HG03520 (cell line): ENCODE measurements around the gene ZCCHC4.
"Not testable (repeated sequence)": the region's sequence is repeated elsewhere in the genome, so short reads cannot be mapped to it uniquely, and the experiment has no call there.

Experiments used
- ATAC-seq: cut with Tn5 transposase; IDR thresholded peaks from one replicate; pipeline ENCODE4 v1.9.1; 2021; ENCODE audit warnings: mild to moderate bottlenecking, moderate library complexity; ENCODE audit not compliant: unreplicated experiment

The ZCCHC4 gene

DNA sequence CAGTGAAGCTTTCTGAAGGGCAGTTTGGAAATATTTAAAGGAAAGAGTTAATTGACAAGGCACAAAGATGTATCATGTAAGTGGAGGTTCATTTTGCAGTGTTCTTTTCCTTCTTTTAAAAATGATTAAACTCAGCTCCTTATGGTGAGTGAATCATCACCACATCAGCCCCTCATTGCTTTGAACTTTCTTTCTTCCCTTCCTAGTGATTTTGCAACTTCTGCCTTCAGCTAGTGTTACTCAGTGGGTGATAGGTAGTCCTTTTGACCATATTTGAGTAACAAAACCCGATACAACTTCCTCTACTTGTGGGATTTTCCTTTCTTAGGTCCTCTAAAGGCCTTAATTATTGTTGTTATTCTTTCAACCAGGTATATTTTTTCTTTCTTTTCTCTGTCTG is 8.2 kb downstream of the ZCCHC4 start:
- no peak for ATAC-seq

DNA sequence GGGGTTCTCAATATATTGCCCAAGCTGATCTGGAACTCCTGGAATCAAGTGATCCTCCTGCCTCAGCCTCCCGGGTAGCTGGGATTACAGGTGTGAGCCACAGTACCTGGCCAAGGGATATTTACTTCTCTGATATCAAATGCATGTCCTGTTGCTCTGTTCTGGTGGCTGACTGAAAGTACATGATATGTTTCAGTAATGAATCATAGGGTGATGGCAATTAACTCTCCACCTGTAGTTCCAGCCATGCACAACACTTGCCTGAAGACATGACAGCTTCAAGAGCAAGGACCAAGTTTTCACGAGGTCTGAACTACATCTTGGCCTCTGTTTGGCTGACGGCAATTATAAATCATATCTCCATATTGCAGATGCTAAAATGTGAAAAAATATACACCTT is 9.1 kb downstream of the ZCCHC4 start:
- no peak for ATAC-seq

DNA sequence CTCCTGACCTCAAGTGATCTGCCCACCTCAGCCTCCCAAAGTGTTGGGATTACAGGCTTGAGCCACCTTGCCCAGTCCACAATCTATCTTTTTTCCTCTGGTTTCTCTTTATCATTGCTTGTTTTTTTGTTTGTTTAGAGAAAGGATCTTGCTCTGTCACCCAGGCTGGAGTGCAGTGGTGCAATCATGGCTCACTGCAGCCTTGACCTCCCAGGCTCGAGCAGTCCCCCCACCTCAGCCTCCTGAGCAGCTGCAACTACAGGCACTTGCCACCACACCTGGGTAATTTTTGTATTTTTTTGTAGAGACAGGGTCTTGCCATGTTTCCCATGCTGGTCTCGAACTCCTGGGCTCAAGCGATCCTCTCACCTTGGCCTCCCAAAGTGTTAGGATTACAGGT is 15.9 kb downstream of the ZCCHC4 start:
- ATAC-seq = not testable (repeated sequence)

DNA sequence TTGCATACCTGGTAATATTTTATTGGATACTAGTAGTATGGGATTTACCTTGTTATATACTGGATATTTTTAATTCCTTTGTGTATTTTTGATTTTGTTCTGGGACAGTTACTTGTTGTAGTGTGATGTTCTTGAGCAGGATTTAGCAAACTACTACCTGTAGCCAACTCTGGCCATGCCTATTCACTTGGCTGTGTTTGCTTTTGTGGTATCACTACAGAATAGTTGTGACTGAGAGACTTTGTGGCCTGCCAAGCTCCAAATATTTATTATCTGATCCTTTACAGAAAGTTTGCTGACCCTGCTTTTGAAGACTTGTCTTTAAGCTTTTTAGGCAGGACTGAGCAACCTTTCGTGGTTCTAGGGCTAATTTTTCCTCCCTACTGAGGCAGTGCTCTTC is 17.8 kb downstream of the ZCCHC4 start:
- ATAC-seq = no peak

DNA sequence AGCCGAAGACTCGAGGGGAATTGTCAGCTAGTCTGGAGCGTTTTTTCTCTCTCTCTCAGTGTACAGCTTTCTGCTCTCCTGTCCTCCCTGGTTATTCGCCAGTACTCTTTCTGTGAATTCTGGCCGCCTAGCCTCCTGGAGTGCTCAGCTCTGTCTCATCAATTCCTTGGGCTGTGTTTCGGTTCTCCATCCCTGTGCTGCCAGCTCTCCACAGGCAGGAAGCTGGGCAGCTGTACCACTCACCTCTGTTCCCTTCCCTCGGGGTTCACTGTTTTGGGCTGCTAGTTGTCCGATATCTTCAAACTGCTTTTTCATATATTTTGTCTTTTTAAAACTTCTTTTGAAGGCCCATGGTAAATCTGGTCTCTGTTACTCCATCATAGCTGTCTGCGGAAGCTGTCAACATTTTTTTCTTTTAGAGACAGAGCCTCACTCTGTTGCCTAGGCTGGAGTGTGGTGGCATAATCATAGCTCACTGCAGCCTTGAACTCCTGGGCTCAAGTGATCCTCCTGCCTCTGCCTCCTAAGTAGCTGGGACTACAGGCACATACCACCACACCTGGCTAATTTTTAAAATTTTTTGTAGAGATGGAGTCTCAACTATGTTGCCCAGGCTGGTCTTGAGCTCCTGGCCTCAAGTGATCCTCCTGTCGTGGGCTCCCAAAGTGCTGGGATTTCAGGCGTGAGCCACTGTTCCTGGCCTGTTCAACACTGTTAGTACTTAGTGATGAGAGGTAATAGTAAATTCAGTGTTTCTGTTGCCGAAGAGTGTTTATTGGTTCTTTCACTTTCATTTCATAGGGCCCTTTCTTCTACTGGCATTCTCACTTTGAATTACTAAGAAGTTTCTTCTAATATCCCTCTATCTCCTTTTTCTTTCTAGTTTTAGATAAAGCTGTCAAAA is 18.6 kb downstream of the ZCCHC4 start:
- ATAC-seq = peak; percentile 77

DNA sequence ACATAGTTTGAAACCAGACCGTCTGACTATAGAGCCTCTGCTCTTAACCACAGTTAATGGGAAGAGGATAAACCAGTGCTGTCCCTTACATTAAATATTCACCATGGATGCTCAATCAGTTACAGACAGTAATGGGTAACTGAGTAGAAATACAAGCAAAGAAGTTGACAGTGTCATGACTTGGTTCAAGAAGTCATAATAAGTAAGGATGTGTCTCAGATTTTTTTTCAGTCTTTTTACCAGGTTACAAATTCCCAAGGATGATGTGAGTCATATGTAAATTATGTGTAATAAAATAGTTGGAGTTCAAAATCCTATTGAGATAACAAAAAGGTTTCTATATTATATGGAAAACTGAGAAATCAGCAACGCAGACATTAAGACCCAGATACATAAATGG is 31.1 kb downstream of the ZCCHC4 start:
- ATAC-seq = no peak

DNA sequence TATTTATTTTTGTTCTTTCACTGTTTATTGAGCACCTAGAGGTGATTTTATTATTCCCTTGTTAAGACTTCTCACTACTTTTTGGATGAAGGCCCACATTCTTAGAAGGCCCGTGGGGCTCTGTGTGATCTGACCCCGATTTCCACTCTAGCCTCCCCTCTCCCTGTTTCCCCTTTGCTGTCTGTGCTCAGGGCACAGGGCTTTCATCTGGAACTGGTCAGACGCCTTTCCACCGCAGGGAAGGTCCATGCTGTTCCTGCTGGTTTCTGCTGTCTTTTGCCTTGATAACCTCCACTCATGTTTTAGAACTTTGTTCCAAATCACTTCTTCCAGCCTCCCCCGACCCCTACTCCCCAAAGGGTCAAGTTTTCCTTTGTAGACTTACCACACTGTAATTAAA is 33.2 kb downstream of the ZCCHC4 start:
- ATAC-seq = no peak

DNA sequence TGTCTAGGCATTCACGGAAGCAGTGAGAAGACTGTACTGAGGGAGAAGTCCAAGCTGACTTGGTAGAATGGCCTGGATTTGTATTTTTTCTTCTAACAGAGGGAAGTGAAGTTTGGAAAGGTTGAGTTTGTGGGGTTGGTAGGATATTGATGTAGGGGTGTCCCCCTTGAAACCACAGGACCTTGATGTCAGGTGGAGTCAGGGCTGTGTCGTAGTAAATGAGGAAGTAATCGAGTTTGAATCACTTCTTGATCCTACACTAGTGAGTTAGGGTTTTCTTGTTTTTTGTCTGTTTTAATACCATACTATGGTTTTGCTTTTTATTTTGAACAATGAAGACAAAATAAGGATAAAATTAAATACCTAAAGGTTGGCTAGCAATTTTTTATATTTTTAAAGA is 34.3 kb downstream of the ZCCHC4 start:
- ATAC-seq = no peak

DNA sequence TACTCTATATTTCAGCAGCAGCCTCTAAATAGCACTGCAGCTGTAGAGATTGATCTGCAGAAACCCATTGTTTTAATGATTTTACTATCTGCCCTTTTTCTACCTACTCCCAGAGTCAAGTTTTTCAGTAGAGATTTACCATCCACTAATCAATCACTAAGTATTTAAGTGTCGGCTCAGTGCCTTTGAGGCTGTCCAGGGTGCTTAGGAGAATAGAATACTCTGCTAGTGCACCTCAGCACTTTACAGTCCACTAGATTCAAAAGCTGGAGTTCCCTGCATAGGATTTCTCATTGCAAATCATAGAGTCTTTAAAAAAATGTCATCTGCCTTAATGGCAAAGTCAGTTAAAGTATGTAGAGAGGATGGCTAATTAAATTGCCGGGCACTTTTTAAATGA is 34.9 kb downstream of the ZCCHC4 start:
- no peak for ATAC-seq

DNA sequence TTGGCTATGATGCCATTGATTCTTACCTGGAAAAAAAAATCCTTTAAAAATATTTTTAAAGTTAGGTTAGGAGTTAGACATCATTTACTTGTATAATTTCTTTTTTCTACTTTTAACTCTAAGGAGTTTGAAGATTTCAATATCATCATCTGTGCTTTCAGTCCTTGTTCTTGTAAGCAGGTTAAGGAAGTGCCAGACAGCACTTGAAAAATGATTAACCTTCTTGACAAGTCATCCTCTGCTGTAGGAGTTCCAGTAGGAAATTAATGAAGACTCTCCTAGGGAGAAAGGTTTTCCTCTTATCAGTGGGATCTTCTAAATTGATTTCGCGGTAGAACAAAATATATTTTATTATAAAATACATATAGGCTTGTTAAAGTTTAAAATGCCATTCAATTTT is 35.4 kb downstream of the ZCCHC4 start:
- no peak for ATAC-seq

DNA sequence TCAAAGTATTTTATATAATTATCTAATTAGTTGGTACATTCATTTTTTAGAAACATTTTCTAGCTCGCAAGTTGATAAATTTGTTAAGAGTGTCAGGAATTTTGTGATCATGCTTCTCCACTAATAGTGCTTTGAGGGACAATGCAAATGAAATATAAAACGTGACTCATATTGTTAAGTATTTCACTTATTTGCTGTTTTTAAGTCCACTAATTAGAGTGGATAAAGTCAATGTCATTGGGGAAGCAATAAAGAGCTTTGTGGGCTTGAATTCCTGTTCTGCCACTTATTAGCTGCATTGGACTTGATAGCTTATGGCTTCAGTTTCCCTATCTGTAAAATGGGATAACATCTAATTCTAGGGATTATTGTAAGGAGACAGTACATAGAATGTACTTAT is 38.0 kb downstream of the ZCCHC4 start:
- ATAC-seq = no peak

DNA sequence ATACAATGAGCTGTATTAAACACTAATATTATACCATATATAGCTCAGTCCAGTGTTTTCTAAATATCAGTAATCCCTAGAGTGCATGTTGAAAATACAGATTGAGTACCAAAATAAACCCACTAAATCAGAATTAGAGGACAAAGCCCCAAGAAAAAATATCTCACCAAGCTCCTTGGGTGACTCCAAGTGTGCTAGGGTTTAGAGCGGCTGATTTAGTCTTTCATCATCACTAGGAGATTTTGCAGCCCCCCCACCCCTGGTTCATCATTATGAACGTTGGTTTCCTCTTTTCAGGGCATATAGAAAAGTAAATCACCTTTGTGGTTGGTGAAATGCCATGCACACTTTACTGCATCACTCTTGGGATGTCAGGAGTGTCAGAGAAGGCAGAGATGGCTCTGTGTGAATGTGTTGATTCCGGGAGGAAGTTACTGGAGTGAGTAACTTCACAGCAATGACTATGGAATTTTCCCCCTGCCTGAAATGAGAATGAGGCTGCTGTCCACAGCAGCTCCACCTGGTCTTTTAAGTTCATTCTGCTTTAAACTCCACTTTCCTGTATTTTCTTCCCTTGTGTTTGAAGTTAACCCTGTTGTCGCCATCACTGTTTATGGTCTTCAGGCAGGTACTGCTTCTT is 39.3 kb downstream of the ZCCHC4 start:
- ATAC-seq = no peak

DNA sequence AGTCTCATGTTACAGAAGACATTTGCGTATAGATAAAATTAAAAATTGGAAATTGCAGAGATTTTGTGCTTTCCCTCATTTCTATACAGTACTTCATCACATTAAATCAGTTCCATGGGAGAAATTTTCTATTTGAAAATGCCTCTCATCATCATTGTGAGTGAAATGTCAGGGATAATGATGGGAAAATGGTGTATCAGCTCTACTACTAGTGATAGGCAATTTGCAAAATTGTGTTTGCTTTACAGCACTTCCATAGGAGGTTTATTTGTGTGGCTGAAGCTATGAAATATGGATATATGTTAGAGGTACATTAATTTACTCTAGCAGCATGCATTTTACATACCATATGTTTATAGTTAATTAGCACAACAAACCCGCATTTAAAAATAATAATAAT is 43.5 kb downstream of the ZCCHC4 start:
- no peak for ATAC-seq

DNA sequence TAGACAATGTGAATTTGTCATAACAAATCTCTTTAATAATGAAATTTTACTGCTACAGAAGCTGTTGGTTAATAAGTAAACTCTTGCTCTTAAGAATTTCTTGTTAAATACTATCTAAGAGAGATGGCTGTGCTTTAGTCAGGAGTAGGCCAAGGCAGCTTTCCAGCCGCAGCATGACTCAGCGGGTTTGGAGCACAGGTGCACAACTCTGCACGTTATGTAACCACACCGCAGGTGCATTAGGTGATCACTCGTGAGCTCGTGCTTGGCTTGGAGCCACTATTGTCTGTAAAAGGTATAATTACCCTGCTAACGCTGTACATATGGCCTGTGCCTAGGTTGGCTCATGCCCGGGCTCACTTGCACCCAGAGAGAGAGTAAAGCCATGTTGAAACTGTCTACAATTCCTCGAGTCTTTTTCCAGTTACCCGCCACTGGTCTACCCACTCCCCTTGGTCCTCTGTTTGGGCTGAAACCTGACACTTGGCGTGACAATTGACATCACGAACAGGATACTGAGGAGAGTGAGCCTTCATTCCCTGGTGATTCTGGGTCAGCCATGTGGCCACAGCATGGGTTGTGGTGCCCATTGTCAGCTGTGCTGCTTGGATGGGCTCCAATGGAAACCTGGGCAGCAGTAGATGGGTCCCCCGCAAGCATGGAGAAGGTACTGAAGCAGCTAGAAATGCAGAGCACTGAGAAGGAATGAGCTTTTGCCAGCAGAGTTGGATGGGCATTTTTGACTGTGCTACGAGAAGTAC is 46.1 kb downstream of the ZCCHC4 start:
- ATAC-seq = no peak

DNA sequence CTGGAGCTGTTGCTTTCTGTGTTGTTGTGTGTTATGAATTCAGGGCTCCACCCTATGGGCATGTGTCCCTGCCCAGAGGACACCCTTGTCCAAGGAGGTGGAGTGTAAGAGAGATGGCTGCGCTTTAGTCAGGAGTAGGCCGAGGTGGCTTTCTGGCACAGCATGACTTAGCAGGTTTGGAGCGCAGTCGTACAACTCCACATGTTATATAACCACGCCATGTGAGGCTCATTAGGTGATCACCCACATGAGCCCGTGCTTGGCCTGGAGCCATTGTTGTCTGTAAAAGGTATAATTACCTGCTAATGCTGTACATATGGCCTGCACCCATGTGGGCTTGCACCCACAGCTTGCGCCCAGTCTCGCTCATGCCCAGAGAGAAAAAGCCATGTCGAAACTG is 48.7 kb downstream of the ZCCHC4 start:
- ATAC-seq = no peak

DNA sequence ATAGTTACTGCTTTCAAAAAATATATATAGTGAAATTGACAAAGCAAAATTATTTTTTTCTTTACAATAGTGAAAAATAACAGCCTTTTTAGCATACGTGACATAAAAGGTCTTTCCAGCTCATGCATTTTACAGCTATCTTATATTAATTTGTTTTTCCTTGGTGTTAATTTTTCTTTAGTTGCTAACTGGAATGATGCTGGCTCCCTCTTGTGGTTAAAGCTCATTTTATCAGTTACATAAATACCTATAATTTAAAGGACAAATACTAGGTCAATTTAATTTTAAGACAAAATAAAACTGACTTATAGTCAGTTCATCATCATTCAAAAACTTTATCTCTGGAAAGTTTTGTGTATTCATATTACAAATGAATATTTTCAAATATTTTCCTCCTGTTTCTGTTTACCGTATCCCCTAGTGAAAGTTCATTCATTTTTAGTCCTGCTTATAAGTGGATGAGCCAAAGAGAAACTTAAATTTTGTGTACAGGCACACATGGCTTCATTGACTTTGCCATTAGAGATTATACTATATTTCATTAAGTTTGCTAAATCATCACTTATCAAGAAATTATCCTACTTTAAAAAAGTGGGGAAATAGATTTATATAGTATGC is 54.5 kb downstream of the ZCCHC4 start:
- no peak for ATAC-seq

DNA sequence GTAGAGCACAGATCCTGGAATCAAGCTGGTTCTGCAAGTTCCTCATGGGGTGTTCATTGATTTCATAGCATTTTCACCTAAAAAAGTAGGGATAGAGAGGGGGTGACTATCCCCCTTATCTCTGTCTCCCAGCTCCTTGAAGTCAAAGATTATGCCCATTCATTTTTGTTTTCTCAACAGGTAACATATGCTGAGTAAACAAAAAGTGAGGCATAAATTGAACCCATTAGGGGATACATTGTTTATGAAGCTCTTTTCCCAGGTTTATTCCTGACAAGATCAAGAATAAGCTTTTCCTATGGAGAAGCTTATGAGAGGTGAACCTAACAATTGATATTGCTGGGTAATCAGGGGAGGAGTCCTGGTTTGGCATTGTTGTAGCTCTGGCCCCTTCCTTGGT is 55.3 kb downstream of the ZCCHC4 start:
- ATAC-seq = no peak

DNA sequence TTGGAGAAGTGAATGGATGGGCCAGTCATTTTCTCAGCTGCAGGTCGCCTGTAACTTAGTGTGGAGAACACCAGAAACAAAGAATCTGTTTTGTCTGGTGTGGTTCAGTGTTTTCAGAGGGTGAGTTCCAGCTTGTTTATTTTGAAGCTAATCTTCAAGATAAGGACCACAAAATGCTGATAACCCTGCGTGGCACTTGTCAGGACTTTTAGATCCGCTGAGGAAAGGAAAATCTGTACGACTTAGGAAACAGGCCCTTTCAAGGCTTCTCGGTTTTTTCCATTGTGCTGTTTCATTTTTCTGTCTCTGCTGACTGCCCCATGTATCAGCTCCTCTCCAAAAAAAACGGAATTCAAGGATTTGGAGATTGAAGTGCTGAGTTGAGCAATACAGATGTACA is 55.7 kb downstream of the ZCCHC4 start:
- no peak for ATAC-seq

DNA sequence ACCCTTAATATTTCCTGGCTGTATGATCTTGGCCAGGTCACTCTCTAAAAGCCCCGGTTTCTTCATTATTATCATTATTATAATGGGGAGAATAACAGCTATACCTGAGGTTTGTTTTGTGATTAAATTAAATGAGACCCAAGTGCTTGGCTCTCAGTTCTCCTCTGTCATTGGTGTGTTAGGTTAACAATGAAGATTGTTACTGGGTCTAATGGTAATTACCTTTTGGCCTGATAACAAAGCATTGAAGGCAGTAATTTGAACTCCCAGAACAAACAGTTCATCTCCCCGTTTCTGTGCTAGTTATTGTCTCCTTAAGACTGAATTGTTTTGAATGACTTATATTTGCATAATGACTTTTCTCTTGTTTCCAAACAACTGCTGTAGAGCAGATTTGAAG is 57.7 kb downstream of the ZCCHC4 start:
- no peak for ATAC-seq

DNA sequence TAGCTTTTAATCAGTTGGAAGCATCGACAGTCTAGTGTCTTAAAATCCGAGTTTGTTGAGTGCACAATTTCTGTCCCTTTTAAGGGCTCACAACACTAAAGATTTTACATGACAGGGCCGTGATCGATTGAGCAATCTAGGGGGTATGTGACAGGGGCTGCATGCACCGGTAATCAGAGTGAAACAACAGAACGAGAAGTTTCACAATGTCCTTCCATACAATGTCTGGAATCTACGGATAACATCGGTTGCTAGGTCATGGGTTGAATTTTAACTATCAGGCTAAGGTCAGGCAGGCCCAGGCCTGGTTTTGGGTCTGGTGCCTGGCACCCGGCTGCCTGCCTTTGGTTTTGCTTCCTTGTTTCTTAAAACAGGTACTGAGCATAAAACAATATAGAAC is 60.0 kb downstream of the ZCCHC4 start:
- ATAC-seq = not testable (repeated sequence)
